GM12872 (cell line): ENCODE results near the gene RMI2.

ENCODE experiments used
- CTCF ChIP-seq: IDR thresholded peaks from 3 replicates; pipeline ENCODE4 v1.5.1; 2011; ENCODE audit warnings: low read depth, mild to moderate bottlenecking, low read length, moderate library complexity; ENCODE audit not compliant: insufficient read depth

RMI2 gene

GRCh38 chr16:11328172-11329070 is 16.8 kb upstream of the RMI2 start:
- TF ChIP-seq CTCF, result peak; percentile 23; the same call in 1 of the 3 replicates

DNA sequence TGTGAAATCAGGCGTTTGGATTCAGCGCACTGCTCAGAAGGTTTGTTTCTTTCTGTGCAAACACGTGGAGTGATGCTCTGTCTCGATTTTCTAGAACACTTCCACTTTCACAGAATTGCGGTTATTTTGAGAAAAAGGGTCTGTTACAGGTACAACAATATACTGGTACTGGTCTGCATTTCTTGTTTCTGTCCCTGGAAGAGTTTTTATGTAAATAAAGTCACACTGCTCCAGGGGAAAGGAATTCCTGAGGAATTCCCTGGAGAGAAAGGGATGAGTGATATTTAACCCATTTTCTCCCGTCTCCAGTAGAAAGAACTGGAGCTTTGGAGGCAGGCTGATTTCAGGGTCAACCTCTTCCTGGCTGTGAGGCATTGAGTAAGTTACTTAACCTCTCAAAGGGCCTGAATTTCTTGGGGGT is 16.2 kb upstream of the RMI2 start:
- TF ChIP-seq CTCF, result no peak

- no peak for TF ChIP-seq CTCF
Measured at GRCh38 chr16:11329891-11330290, 15.4 kb upstream of the RMI2 start.

DNA sequence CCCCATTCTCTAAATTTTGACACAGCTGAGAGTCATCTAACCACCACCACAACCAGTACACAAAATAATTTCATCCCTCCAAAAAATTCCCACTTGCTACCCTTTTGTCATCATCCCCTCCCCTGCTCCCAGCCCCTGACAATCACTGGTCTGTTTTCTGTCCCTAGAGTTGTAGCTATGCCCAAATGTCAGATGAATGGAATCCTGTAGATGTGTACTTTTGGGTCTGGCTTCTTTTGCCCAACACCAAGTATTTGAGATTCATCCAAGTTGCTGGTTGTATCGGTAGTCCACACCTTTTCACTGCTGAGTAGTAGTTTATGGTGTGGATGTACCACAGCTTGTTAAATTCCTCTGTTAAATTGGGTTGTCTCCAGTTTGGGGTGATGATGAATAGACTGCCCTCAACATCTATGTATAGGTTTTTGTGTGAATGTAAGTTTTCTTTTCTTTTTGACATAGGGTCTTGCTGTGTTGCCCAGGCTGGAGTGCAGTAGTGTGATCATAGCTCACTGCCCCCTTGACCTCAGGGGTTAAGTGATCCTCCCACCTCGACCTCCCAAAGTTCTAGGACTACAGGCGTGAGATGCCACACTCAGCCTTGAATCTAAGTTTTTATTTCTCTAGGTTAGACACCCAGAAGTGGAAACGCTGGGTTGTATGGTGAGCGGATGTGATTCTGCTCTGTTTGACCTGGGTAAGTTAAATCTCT is 14.6 kb upstream of the RMI2 start:
- TF ChIP-seq CTCF, result no peak

- TF ChIP-seq CTCF, result no peak
Measured at GRCh38 chr16:11331967-11332366, 13.3 kb upstream of the RMI2 start.

DNA sequence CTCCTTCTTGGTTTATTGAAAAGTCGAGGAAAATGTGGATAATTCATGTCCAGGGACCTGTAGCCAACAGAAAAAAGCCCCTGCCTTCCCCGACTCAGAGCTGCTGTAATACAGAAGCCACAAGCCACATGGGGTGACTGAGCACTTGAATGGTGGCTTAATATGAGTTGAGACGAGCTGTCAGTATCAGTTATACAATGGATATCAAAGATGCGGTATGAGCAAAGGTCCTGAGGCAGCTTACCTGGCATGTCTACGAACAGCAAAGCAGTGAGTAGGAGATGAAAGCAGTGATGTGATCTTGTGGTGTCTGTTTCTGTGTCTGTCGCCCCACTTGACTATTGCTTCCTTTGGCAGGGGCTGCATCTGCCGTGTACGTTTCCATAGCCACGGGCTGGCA is 12.2 kb upstream of the RMI2 start:
- TF ChIP-seq CTCF, result no peak

DNA sequence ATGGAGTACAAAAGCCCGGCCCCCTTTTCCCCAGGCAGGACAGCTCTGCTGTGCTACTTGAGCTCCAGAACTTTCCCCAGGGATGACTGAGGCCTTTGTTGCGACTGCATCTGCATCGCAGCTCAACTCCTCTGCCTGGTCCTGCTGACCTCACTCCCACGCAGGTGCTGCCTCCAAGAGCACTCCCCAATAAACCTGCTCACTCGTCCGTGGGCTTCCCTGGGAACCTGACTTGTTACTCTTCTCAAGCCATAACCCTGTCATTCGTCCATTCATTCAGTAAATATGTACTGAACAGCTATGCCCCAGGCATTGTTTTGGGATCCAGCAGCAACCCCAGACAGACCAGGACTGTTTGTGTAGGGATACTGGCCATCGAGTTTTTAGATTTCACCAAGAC is 11.6 kb upstream of the RMI2 start:
- TF ChIP-seq CTCF, result no peak
